Stomach (tissue), 4 donors: Measurements from ENCODE around the gene NR2F2.

Experiments
- CTCF ChIP-seq, 7 experiments: fragments of 450-650 bp in 4 of 7; fragments of 200-600 bp in 3 of 7; sonication (generic) in 3 of 7; IDR thresholded peaks; one replicate each; pipeline ENCODE4 v1.5.1; 2016 to 2019; ENCODE audit warnings: antibody characterized with exemption in 7 of 7, control low read depth in 2 of 7, mild to moderate bottlenecking in 1 of 7
- POLR2A ChIP-seq, 4 donors: fragments of 450-650 bp; IDR thresholded peaks; one replicate each; pipeline ENCODE4 v1.6.1; 2016; ENCODE audit warnings: antibody characterized with exemption in 4 of 4, control low read depth in 2 of 4, mild to moderate bottlenecking in 1 of 4, moderate library complexity in 1 of 4

- TF ChIP-seq CTCF (IDR thresholded peaks at IDR 0.05): no peak
- no peak for TF ChIP-seq POLR2A (IDR thresholded peaks at IDR 0.05)
These were observed 45.2 kb upstream of the NR2F2 start for GRCh38 chr15:96285305-96285704.
